Glomerular visceral epithelial cell (primary cell): ENCODE measurements around the gene KLK14.

ENCODE experiments used
- DNase-seq: peaks from one replicate; pipeline ENCODE4 v3.0.0-alpha.2; 2016; ENCODE audit errors: extremely low spot score

Gene KLK14

DNA sequence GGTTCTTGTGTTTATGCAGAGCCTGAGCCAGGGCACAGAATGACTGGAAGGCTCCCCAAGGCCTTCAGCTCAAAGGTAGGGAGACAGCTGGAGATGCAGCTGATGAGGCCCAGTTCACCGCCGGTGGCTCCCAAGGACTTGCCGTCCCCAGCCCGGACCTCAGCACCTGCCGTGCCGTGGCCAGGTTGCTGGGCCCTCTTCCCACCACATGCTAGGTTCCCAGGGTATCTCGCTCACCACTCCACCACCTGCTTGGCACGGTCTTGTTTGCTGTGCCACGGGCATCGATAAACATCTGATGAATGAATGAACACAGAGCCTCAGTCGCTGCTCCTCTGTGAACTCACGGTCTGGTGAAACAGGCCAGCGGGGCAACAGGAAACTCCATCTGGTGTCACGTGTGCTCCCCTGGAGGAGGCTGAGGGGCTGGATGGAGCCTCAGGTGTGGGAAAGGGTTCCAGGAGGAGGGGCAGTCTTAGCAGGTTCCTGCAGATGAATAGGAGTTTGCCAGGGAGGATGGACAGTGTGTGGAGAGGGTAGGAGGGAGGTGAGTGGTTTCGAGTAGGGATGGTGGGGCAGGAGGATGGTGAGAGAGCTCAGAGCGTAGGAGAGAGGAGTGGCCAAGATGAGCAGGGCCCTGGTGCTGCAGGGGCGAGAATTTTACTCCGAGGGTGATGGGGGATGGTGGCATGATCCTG, 3.6 kb upstream of the KLK14 start:
- DNase-seq: no peak

DNA sequence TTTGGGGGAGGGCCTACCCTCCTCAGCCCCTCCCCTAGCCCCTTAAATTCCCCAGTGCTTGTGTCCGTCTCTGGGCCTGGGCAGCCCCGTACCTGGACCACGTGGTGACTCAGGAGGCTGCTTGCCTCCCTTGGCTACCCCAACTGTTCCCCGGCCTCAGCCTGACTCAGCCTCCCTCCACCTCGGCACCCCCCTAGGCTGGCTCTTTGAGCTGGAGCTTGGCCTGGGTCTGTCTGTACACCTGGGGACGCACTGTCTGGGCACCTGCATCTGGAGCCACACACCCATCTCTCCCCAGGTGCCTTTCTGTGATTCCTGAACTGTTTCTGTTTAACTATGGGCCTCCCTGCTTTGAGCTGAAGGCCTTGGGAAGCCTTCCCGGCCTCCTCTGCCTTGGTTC, 1.8 kb upstream of the KLK14 start:
- no peak for DNase-seq

DNA sequence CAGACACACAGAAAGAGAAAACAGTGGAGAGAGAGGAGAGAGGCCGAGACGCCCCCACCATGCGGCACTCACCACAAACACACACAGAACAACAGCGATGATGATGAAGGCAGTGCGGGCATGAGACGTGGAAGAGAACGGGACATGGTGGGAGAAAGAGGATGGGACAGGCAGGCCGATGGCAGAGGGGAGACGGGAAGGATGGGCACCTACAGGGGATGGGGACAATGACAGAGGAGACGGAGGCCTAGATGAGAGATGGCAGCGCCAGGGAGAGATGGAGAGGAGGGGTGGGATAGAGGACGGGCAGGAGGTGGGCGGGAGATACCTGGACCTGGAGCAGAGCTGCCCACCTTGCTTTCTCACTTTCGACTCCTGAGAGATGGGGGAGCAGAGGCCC, 1.1 kb upstream of the KLK14 start:
- no peak for DNase-seq

DNA sequence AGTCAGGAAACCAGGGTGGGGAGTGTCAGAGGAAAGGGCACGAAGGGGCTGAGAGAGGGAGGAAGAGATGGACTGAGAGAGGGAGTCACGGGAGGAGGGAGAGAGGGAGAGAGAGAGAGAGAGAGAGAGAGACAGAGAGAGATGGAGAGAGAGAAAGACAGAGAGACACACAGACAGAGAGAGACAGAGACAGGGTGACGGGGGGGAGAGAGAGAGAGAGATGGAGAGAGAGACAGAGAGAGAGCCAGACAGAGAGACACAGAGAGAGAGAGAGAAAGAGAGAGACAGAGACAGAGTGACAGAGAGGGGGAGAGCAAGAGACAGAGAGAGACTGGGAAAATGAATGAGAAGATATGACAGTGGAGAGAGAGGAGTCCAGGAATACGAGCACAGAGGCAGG, 494 bp upstream of the KLK14 start:
- no peak for DNase-seq

DNA sequence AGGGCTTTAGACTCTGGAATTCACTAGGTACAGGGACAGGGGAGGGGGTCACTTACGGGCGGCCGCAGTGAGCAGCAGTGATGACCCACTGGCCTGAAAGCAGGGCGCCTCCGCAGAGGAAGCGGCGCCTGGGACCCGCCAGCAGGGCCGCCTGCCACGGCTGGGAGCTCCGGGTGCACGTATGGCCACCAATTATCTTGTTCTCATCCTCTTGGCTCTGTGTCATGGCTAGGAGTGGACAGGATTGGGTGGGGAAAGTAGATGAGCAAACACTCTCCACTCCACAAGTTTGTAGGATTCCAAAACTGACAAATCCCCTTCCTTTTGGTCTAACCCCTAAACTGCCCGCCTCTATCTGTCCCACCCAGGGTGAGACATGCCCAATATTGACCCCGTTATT, 1.2 kb downstream of the KLK14 start:
- no peak for DNase-seq

DNA sequence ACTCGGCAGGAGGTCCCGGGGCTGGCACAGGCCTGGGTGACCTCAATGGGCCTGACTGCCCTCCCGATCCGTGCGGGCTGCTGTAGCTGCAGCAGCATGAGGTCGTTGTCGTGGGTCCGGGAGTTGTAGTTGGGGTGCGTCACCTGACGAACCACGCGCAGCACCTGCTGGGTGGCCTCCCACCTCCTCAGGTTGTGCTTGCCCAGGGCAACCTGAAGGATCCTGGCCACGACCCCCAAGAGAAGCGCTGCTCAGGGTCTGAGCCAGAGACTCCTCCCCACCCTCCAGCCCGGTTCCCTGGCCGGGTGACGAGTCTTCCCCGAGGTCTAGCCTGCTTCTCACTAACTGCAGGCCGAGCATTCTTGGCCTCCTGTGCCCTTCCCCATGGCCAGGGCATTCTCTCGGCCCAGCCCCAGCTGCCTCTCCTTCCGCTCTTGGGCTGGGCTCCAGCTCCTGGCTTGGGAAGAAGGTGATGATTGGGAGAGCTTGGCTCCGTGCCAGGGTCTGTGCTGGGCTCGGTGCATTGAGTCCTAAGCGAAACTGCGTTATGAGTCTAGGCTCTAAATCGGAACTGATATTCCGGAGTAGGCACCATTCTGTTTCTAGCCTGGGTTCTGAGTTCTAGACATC, 3.1 kb downstream of the KLK14 start:
- no peak for DNase-seq

DNA sequence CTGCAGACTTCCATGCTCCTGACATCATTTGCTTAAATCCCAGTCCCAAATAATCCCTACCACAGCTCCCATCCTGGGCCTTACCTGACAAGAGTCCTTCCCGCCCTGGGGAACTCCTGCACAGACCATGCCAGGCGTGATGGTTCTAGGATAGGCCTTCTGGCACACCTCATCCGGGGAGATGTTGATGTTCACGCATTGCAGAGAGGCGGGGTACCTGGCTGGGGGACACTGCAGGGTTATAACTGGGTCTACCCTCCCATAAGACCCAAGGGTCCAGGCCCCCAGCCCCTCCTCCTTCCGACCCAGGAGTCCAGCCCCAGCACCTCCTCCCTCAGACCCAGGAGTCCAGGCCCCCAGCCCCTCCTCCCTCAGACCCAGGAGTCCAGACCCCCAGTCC, 4.0 kb downstream of the KLK14 start:
- no peak for DNase-seq

DNA sequence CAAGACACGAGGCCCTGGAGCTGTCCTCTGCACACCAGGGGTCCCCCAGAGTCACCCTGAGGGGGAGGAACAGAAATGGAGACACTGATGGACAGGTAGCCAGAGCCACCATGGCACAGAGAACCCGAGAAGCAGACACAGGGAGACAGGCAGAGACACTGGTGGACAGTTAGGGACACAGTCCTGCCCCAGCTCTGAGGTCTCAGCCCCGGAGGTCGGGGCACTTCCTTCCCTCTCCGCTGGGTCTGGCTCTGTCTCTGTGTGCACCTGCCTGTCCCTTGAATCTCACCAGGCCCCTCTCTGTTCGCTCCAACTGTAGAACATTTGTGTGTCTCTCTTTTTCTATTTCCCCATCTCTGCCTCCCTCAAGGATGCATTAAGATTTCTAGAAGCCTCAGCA, 4.6 kb downstream of the KLK14 start:
- no peak for DNase-seq

DNA sequence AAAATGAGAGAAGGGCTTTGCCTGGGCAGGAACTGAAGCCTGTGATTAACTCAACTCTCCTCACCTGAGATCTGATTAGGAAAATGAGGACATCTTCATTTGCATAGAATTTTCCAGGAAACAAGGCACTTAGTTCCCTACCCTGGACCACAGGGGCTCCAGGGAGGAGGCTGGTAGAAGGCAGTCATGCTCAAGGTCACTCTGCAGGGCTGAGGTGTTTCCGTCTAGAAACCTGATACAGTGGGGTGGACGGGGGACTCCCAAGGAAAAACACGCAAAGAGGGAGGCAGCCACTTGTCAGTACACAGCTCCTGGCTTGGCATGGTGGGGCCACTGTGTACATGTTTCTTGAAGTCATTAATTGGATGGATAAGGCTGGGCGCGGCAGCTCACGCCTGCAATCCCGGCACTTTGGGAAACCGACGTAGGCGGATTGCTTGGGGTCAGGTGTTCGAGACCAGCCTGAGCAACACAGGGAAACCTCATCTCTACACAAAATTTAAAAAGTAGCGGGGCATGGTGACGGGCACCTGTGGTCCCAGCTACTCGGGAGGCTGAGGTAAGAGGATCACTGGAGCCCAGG, 6.0 kb downstream of the KLK14 start:
- no peak for DNase-seq

DNA sequence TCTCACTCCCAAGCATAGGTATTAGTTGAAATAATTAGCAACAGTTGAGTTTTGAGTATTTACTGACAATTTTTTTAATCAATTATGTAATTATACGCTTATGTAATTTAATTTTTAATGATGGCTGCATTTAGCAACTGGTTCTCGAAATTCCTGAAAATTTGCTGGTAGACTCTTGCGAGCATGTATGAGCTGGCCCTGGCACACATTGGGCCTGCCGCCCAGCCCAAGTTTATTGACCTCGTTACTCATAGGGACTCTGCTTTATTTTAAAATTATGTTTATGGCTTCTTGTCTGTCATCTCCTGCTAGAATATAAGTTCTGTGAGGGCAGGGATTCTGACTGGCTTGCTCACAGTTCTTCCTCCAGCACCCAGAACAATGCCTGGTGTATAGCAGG, 6.7 kb downstream of the KLK14 start:
- no peak for DNase-seq

DNA sequence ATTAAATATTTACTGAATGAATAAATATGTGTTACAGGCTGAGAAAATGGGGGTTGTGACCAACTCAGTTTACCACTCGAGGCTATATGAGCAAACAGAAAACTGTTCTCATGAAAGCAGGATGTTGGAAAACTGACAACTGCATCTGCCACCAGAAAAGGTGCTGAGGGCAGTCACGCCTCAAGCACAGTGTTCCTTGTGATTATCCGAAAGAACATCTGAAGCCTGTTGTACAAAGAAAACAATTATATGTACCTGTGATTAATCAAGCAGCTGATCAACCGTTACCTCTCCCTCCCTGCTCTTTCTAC, 11.6 kb downstream of the KLK14 start:
- no peak for DNase-seq

DNA sequence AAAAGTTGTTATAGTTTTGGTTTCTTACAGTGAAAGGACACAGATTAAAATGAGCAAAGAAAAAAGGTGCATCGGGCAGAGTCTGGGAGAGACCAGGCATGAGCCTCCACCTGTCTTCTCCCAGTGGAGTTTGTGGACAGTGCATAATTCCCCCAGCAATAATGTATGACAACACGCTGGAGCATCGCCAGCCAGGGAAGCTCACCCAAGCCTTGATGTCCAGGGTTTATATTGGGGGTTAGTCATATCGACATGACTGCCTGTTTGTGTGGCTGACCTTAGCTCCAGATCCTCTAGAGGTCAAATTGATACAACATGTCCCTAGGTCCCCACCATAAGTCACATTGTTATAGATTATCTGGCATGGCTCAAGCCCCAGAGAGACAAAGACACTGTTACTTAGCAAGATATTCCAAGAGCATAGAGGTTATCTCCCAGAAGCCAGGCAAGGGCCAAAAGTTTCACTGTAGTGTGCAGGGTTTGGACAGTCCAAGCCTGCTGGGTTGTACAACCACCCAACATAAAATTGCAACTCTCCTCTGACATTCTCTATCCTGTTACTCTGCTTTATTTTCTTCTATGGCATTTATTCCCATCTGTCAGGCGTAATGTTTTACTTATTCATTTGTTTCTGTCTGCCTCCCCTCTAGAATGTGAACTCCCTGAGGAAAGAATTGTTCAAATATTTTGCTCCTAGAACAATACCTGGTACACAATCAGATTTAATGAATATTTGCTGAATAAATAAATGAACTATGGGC, 12.2 kb downstream of the KLK14 start:
- no peak for DNase-seq

DNA sequence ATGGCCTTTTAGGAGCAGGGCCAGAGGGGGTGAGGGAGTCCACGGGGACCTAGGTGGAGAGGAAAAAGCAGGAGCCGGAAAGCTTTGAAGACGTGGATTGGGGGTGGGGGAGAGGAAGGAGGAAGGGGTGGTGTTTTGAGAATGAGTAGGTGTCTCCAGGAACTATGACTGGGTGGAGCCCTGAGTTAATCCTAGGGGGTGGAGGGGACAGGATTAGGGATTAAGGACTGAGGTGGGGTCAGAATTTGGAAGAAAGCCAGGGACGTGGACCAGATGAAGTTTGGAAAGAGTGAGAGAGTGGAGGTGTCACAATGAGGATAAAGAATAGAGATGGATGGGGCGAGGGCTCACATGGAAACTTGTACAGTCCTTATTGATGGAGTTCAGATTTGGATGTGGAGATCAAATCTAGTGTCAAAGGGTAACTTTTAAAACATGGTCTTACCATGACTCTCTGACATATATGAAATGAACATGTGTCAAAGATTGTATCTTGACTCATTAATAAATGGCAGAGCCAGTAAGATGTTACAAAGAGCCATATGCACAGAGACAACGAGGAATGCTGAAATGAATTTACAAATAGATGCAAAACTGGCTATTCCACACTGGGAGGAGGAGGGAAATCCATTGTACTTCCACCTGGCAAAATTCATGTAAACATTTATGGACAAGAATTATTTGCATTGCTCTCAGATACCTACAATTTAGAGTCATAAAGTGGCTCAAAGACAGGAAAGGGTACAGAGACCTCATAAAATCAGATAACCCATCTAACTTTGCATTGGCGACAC, 16.1 kb downstream of the KLK14 start:
- DNase-seq: no peak

DNA sequence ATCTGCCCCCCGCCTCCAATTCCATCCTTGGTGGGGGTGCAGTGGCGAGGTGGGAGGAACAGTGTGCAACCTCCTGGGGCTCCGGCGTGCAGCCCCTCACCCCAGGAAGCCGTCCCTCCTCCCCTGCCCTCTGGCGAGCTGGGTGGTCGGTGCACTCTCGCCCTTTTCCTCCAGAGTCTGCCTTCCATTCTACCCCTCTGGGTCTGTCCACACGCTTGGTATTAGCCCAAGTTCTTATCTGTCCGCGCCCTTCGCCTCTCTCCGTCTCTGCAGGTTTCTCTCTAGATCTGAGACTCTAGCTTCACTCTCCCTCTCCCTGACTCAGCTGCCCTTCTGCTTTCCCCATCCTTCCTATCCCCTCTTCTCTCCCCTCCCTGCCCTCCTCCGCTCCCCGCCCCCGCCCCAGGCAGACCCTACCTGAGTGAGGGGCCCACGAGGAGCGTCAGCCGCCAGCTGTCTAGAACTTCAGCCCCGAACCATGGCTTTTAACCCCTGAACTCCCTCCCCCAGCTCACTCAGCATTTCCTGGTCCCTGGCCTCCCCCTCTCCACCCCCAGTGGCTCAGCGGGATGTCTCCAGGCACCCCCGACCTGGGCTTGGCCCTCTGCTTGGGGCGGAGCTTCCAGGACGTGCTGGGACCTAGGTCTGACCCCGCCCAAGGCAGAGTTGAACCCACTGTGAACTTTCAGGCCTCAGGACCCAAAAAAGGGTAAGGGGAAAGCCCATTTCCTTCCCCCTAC, 17.3 kb downstream of the KLK14 start:
- DNase-seq: no peak

DNA sequence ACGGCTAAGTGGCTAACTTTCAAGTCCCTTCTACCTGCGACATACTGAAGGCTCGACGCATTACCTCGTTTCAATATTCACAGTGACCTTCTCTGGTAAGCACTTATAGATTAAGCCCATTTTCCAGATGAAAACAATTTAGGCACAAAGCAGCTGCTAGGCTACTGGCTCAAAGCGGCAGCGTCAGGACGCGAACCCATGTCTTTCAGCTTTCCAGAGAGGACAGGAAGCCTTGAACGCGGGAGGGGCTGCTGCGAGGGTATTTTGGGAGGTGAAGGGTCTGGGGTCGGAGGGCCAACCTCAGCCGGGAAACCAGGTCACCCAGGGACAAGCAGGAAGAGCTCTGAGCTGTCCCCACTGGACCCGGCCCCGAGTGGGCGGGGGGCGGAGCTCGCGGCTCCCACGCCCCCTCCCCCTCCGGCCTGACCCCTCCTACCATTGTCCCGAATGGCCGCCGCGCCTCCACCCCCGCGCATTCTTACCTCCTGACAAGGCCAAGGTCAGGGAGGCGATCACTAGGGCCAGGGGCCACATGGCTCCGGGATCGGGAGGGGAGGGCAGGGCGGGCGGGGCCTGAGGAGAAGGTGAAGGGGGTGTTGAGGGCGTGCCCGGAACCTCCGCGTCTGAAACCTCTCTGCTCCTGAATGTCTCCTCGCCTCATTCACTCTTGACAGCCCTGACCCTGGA, 18.0 kb downstream of the KLK14 start, which contains the start of gene KLK13:
KLK13 (minus strand) TSS at position 559 of the 687 bp plus-strand sequence; CDS start at position 534, 25 bp downstream.
- no peak for DNase-seq

DNA sequence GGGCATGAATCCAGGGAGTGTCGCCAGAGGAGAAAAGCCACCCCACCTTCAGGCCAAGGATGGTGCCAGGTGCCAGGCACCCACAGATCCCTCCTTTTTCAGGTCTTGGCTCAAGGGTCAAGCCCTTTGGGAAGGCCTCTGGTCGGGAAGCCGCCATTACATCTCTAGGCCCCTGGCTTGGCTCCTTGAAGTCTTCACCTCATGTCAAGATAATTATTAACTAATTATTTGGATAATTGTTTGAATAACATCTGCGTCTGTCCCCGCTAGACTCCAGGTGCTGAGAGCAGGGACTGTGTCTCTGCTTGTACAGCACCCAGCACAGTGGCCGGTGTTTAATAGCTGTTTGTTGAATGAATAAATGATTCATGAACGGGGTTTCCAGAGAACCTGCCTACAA, 19.0 kb downstream of the KLK14 start:
- DNase-seq: no peak

DNA sequence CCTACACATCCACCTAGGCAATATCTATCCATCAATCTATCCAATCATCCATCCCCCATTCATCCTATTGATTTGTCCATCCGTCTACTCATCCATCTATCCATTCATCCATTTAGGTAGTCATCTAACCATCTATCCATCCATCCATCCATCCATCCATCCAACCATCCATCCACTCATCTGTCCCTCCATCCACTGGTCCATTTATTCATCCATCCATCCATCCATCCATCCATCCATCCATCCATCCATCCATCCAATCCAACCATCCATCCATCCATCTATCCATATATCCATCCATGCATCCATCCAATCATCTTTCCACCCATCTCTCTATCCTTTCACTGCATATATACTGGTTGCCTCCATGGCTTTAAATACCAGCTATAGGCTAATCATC, 21.7 kb downstream of the KLK14 start:
- DNase-seq: no peak

DNA sequence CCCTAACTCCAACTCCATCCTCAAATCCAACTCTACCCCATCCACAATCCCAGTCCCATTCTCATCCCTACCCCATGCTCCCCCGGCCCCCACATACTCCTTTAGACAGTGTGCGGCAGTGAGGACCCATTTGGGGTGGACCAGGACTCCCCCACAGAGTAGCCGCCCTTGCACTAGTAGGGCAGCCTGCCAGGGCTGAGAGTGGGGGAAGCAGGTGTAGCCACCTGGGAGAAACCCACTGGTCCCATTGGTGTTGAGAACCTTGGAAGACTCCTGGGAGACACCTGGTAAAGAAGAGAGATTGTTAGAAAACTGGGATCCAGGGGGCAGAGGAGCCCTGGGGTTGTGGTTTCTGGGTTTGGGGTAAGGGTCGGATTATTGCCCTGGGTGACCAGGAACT, 22.4 kb downstream of the KLK14 start:
- DNase-seq: no peak

DNA sequence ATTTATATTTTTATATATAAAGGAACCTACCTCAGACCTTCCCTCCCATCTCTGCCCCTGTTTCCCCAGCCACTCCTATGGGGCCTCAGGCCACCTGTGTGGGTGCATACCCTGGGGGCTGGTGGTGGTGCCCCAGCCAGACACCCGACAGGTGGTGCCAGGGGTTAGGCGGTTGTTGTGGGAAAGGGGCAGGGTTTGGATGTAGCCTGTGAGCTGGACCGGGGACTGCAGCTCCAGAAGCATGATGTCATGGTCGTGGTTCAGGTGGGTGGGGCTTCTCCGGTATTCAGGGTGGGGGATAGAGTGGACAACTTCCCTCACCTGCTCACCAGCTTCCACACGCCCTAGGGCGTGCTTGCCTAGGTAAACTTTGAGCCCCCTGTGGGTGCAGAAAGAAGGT, 23.0 kb downstream of the KLK14 start:
- DNase-seq: no peak

DNA sequence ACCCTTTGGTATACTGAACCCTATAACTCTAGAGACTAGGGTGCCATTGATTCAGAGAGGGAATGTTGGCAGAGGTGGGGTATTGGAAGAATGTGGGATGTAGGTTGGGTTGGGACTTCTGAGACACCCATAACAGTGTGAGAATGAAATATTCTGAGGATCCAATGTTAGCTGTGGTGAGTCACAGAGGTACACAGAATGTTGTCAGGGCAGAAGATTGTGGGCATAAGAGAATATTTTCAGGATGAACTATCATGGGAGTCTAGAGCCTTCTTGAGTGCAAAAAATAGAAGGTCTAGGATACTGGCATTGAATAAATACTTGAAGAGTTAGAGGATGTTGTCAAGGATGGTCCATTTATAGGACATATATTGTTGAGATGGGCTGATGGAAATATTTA, 26.8 kb downstream of the KLK14 start:
- no peak for DNase-seq

DNA sequence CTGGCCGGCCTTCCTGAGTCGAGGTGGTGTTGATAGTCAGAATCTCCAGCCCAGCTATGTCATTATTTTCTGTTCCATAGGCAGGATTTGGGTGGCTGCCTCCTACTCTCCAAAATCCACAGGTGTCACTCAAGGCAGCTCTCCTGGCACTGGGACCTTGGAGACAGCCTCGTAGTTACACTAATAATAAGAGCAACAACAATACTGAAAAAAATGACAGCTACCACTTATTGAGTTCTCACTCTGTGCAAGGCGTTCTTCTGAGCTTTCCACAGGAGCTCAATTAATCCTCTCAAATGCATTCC, 35.7 kb downstream of the KLK14 start:
- DNase-seq: no peak
